GM21528 (cell line): ENCODE data around the gene TF.

Experiments
- ATAC-seq: cut with Tn5 transposase; IDR thresholded peaks from one replicate; pipeline ENCODE4 v1.9.1; 2021; ENCODE audit warnings: mild to moderate bottlenecking, moderate library complexity; ENCODE audit not compliant: unreplicated experiment, low FRiP score

TF gene

DNA sequence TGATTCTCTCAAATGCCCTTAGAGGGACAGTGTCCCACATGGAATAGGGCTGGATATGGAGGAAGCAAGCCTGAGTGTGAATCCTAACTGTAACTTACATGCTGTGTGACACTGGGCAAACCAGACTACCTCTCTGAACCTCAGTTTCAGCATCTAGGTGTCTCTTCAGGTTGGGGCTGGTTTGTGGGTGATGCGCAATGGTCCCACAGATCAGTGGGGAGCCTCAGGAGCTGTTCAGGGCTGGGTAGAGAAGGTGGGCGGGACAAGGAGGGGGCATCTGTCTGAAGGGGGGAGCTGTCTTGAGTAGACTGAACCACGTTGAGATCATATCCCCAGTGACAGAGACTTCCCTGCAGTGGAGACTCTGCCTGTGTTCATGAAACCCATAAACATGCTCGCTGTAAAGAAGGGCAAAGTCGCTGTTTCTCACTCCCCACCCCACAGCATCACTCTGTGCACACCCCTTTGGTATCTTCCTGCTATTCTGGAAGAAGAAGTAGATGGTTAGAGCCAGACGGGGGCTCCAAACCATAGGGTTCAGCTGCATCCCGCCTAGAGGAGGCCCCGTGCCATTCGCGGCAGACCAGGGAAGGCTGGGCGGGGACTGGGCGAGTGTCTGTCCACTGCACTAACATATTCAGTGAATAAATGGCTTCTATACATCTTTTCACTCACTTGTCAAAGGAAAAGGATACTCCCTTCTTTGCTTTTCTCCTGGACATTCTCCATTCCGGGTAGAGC lies 87.9 kb downstream of the TF start:
- ATAC-seq, result no peak

DNA sequence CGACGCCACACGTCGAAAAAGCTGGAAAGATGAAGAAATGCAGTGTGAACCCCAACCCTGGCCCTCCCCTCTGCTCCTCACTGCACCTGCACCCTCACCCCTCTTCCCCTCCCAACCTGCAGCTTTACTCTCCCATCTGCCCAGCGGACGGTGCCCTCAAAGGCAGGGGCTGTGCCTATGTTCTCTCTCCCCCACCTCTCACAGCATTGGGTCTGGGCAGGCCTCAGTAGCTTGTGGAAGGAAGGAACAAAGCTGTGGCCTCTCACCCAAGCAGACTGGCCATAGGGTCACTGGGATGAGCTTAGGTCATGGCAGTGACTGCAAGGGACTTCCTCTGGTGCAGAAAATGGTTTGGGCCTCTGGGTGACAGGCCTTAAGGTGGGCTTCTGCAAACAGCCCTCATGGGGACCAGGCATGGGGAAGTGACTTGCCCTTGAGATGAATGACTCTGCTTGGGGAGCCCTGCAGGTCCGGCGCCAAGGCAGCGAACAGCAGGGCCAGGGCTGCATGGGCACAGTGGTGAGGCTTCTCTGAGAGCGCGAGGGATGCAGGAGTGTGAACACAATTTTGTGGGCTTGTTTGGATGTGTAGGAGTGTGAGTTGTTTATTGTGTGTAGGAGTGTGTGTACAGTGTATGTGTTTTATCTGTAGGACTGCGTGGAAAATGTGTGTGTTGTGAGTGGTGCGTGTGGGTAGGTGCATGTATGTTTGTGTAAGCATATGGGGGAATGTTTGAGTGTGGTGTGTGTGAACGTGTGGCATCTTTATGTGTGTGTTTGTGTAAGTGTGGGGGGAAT lies 88.6 kb downstream of the TF start:
- ATAC-seq, result no peak

DNA sequence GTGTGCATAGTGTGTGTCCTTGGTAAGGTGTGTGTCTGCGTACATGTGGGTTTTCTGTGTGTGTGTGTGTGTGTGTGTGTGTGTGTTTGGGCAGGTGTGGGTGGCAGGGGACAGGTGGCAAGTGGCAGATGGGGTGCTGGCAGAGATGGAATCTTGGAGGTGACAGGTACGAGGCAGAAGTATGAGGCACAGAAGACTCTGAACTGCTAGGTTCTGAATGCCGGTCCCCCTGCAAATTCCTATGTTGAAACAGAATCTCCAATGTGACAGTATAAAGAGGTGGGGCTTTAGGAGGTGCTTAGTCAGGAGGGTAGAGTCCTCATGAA lies 89.2 kb downstream of the TF start:
- ATAC-seq, result no peak

DNA sequence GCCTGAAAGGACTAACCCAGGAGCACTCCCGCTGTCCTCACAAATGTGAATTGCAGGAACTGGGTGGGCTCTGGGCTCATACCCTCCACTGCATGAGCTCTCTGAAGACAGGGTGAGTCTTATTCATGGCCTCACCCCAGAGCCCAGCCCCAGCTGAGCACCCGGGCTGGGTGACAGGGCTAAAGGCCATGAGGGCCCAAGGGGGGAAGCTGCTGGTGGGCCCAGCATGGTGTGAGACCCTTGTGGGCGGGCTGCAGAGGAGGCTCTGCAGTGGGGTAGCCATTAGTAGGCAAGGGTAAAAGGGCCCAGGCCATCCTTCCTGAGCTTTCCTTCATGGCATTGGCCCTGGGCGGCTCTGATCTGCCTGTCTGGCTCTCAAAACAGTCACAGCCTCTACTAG lies 89.8 kb downstream of the TF start:
- no peak for ATAC-seq

DNA sequence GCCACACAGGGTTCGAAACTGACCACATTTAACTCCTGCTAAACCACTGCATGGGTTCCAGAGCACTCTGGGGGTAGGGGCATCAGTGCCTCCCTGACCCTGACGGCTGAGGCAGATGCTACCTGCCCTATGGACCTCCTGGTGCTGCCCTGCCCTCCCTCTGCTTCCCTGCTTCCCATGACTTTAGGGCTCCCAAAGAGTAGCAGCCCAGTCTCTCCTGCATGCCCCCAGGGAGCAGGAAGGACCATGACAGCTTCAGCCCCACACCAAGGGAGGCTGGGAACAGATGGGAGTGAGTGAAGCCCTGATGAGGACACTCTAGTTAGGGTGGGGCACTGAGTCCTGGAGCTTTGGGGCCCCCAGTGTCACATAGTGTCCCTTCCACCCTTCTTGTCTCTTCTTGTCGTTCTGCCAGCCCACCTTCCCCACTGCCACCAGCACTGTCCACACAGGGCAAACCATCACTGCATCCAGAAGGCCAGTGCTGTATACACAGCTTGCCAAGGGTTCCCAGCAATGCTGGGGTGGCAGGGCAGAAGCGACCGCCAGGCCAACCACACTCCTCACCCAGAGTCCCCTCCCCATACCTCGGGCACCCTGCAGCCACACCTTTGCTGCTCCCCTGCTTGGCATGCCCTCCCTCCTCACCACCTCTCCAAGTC lies 90.4 kb downstream of the TF start:
- no peak for ATAC-seq

DNA sequence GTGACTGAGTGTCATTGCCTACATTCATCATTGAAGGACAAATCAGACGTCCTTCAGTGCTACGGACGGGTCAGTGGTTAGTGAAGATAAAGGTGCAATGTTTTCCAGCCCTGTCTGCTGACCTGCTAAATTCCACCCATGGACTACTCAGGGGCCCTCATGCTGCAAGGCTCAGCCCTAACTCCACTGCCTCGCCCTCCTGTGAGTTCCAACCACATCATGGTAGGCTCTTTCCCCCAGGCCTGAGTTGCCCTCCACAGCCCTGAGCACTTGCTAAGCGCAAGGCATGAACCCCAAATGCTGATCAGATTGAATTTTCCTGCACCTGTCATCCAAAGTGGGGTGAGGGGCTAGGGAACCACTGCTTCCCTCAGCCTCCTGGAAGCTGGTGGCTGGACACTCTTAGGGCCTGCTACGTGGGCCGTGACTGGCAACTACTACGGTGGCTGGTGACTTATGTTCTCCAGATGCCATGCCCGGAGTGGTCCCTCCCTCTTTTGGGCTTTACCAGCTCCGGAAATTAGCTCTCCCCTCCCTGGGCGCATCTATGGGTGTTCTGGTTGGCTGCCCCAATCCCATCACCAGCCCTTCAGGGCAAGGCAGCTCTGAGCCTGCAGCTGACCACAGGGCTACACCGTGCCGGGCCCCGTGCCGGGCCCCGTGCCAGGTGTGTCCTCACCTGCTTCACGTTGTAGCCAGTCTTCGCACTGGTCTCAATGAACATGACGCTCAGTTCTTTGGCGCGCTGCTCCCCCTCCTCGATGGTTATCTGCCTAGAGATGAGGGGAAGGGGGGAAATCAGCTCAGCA lies 91.5 kb downstream of the TF start:
- no peak for ATAC-seq

DNA sequence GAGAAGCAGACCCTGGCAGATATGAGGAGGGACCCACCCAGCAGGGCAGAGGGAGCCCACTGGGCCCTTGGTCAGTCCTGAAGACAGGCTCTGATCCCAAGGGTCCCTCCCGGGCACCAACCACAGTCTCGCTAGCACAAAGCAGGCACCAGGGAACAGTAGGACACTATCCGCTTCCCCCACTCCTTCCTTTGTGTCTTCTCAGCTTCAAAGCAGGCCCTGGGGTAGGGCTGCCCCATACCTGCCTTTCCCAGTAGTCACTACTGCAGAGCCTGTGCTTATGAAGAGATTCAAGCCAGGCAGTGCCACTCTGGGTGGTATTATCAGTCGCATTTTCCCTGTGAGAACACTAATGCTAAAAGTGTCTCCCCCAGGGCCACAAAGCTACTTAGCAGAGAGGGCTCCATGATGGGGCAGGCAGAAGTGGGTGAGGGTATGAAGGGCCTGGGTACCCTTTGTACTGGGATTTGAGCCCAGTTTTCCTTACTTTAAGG lies 92.2 kb downstream of the TF start:
- ATAC-seq, result no peak

DNA sequence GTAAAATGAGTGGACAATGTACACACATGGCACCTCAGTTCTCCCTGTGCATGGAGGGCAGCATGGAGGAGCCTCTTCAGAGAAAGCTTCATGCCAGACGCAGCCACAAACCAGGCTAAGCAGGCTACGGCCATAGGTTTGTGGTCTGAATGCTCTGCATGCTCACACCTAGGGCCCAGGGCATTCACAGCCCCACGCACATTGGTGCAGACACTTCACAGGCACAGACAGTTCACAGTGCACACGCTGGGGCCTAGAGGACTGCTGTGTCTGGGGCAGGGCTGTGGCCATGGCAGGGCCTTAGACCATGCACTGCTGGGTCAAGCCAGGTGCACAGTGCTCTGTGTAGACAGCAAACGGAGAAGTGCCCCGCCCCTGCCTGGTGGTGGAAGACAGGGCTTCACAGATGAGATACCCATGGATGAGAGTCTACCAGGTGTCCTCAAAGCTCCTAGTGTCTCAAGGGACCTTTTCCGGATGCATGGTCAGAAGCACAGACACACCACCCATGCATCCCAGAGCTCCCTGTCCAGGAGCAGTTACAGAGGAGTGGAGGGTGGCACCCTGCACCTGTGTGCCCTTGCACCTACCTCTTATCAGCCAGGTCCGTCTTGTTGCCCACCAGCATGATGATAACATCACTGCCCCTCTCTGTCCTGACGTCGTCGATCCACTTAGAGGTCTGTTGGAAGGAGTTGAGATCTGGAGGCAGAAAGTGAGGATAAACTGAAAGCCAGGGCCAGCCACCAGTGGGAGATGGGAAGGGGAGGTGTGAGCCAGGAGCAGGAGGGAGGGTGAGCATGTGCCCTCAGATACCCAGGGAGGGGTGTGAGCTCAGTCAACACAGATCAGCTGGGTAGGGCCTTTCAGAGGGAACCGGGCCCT lies 93.0 kb downstream of the TF start:
- ATAC-seq, result no peak

DNA sequence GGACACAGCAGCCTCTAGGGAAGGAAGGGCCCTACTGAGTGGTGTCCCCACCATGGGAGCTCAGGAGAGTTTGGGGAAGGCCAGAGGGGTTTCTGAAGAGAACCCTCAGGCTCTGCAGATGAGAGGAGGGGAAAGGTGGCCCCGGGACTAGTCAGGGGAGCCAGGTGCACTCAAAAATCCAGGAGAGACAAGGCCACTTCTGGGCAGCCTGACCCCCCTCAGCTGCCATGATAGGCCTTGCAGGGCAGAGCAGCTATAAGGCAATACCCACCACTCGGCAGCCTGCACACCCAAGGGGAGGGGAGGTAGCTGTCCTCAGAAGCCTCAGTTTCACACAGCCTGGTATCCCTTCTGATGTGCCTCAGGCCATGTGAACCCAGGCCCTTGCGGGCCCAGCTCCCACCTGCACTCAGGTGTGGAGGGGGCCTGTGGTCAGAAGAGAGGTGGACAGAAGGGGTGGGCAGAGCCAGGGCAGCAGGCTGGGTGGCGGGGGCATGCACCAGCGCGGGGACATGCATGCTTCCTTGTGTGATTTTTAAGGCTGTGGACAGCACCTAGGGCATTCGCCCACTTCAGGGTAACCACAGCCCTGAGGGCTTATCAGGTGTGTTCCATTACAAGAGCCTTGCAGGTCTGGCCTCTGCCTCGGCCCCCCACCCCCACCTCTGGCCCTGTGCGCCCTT lies 94.0 kb downstream of the TF start:
- ATAC-seq, result no peak

DNA sequence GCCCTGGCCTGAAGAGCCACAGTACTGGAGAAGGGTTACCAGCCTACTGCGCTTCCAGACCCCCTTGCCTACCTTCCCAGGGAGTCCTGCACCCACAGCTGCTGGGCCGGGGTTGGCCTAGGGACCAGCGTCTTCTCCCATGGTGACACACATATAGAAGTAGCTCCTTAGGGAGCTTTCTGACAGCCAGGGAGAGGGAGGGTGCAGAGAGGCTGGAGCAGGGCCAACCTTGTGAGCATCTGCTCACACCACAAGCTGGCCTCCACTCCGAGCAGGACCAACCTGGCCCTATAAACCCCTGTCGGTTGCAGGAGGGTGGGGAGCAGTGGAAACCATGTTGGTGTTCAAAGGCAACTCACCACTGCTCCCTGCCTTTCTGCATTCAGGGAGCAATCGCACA lies 94.6 kb downstream of the TF start:
- ATAC-seq, result no peak

DNA sequence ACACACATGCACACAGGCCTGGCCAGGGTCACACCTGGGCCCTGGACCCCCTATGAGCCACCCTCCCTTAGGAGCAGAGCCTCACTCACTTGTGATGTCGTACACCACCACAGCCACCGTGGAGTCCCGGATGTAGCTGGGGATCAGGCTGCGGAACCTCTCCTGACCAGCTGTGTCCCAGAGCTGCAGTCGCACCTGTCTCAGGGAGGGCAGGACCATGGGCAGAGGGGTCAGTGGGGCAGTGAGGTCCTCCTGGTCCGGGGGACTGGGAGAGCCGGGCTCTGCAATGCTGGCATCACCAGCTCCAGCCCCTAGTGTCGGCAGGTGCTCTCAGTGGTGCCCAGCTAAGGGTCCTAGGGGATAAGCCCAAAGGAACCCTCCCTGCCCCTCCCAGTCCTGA lies 95.0 kb downstream of the TF start:
- no peak for ATAC-seq

DNA sequence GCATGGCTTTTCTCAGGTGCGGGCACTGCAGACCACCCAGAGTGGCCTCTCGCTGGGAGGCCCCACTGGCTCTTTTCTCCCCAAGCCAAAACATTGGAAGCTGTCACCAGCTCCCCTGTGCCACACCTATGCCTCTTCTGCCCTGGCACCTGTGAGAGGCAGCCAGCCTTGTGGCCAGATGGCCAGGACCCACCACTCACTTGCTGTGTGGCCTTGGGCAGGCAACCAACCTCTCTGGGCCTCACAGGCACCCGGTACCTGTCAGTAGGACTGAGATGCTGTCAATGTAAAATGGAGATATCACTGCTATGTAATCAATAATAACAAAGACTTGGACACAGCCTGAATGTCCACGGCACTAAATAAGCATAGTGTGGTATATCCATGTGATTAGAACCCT lies 96.0 kb downstream of the TF start:
- ATAC-seq, result no peak

DNA sequence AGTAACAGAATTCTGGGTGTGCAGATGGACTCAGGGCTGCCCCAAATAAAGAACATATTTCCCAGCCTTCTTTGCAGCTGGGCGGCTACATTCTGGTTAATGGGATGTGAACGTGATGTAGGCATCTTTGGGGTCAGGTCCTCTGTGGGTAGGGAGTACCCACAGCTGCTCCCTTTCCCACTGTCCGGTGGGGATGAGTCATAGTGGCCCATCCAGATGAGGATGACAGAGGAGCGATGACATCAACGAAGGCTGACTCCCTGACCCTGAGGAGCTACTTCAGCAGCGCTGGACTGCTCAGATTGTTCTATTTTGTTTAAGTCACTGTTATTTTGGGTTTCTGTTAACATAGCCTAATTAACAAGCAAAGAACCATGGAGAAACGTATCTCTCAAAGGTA lies 97.4 kb downstream of the TF start:
- no peak for ATAC-seq

DNA sequence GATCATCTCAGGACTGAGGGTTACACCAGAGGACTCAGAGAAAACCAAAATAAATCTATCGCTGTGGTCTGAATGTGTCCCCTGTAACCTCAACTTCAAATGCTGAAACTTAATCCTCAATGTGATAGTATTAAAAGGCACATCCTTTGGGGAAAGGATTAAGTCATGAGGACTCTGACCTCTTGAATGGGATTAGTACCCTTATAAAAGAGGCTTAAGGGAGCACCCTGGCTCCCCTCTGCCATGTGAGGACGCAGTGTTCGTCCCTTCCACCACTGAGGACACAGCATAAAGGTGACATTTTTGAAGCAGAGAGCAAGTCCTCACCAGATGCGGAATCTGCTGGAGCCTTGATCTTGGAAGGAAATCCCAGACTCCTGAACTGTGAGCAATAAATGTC lies 98.9 kb downstream of the TF start:
- ATAC-seq, result no peak
